HCT116 (cell line): ENCODE data around the gene ELF3. TPM values are rescaled to one million over a fixed set of nuclear protein-coding genes. Genes with fewer than 3 reads are reported as not detected.

ENCODE experiments used
- ATAC-seq: fragments of 200-7000 bp; cut with Tn5 transposase; 2 replicates; pipeline ENCODE4 v1.9.1; 2020; ENCODE audit warnings: mild to moderate bottlenecking, moderate library complexity
- BruUV-seq: library from RNA; stranded (reverse); fragments of 400-500 nt; replicated peaks from 2 replicates; lab custom pipeline; 2021; lab: Mats Ljungman, UMichigan
- CTCF ChIA-PET: fragments of 300-600 bp; sonication (Branson Sonifier 250); formaldehyde crosslinking; loops from one replicate; lab custom pipeline; 2021; ENCODE audit warnings: antibody characterized with exemption; lab: Charles Lee
- POLR2A ChIA-PET: fragments of 300-600, 350-600 bp; sonication (Branson Sonifier 250); formaldehyde crosslinking; loops from one replicate; lab custom pipeline; 2021; ENCODE audit warnings: antibody characterized with exemption; lab: Charles Lee
- RAD21 ChIA-PET, 2 experiments: fragments of 300-600 bp; sonication (Branson Sonifier 250); formaldehyde crosslinking; loops; one replicate each; lab custom pipeline; 2023; ENCODE audit warnings: low total read pairs in 2 of 2; ENCODE audit not compliant: uncharacterized antibody in 2 of 2, unreplicated experiment in 2 of 2, low non-redundant PET in 1 of 2; lab: Charles Lee
- DNase-seq: peaks from one replicate; pipeline ENCODE4 v3.0.0-alpha.2; 2010; ENCODE audit warnings: low read depth, low spot score
- H2AFZ ChIP-seq: fragments of 200-600 bp; shearing (Covaris generic), sonication (generic); 2 replicates; pipeline ENCODE4 v1.6.1; 2017; ENCODE audit warnings: low read depth, mixed run types, mixed read lengths, antibody characterized with exemption, low read length; ENCODE audit not compliant: poor library complexity, severe bottlenecking
- H3K27ac ChIP-seq: 2 replicates; pipeline ENCODE4 v1.5.1; 2012; ENCODE audit warnings: low read depth, low read length
- H3K27me3 ChIP-seq: fragments of 200-600 bp; sonication (generic); 2 replicates; pipeline ENCODE4 v1.6.1; 2016; ENCODE audit warnings: mixed run types, low read length, mixed read lengths; ENCODE audit not compliant: insufficient read depth
- H3K36me3 ChIP-seq, 2 experiments: fragments of 200-500 bp in 1 of 2; fragments of 200-600 bp in 1 of 2; sonication (Bioruptor generic) in 1 of 2; sonication (generic) in 1 of 2; 2 replicates each; pipeline versions ENCODE4 v1.5.1 to v1.6.1; 2014 to 2016; ENCODE audit warnings: low read length in 2 of 2, inconsistent platforms in 1 of 2, mixed read lengths in 1 of 2, mixed run types in 1 of 2; ENCODE audit not compliant: insufficient read depth in 2 of 2, control insufficient read depth in 1 of 2
- H3K4me1 ChIP-seq, 2 experiments: fragments of 200-600 bp in 1 of 2; sonication (generic) in 1 of 2; 2 replicates each; pipeline versions ENCODE4 v1.5.1 to v1.6.1; 2012 to 2017; ENCODE audit warnings: low read length in 2 of 2, inconsistent platforms in 1 of 2, mild to moderate bottlenecking in 1 of 2, mixed read lengths in 1 of 2, mixed run types in 1 of 2, moderate library complexity in 1 of 2; ENCODE audit not compliant: insufficient read depth in 2 of 2, control insufficient read depth in 1 of 2
- H3K4me2 ChIP-seq: fragments of 200-600 bp; sonication (generic); 2 replicates; pipeline ENCODE4 v1.6.1; 2017; ENCODE audit warnings: mixed run types, low read length, mixed read lengths
- H3K4me3 ChIP-seq, 2 experiments: fragments of 200-600 bp in 1 of 2; sonication (generic) in 1 of 2; replicated peaks in 1 of 2; 2 replicates each; pipeline ENCODE4 v1.5.1; 2011 to 2016; ENCODE audit warnings: low read length in 2 of 2, control low read depth in 1 of 2, low read depth in 1 of 2, mild to moderate bottlenecking in 1 of 2, mixed read lengths in 1 of 2, mixed run types in 1 of 2
- H3K79me2 ChIP-seq: fragments of 200-600 bp; sonication (generic); 2 replicates; pipeline ENCODE4 v1.6.1; 2017; ENCODE audit warnings: mild to moderate bottlenecking, mixed run types, low read length, moderate library complexity, mixed read lengths; ENCODE audit not compliant: insufficient read depth
- H3K9ac ChIP-seq: fragments of 200-600 bp; sonication (generic); 2 replicates; pipeline ENCODE4 v1.6.1; 2016; ENCODE audit warnings: low read length, mixed read lengths
- H3K9me2 ChIP-seq: fragments of 200-600 bp; sonication (generic), shearing (Covaris generic); 2 replicates; pipeline ENCODE4 v1.6.1; 2017; ENCODE audit warnings: mixed run types, mild to moderate bottlenecking, moderate library complexity; ENCODE audit not compliant: insufficient read depth
- H3K9me3 ChIP-seq, 2 experiments: fragments of 200-500 bp in 1 of 2; fragments of 200-600 bp in 1 of 2; sonication (Bioruptor generic) in 1 of 2; sonication (generic) in 1 of 2; 2 replicates each; pipeline ENCODE4 v1.6.1; 2014 to 2017; ENCODE audit warnings: low read length in 2 of 2, mixed read lengths in 2 of 2, inconsistent platforms in 1 of 2, low read depth in 1 of 2, mild to moderate bottlenecking in 1 of 2, mixed run types in 1 of 2, moderate library complexity in 1 of 2; ENCODE audit not compliant: control insufficient read depth in 1 of 2, insufficient read depth in 1 of 2
- H4K20me1 ChIP-seq: fragments of 200-600 bp; sonication (generic), shearing (Covaris generic); 2 replicates; pipeline ENCODE4 v1.6.1; 2017; ENCODE audit warnings: mixed run types, mild to moderate bottlenecking, moderate library complexity; ENCODE audit not compliant: insufficient read depth
- ATF3 ChIP-seq: IDR thresholded peaks from 2 replicates; pipeline ENCODE4 v1.6.1; 2012
- CBX3 ChIP-seq: IDR thresholded peaks from 2 replicates; pipeline ENCODE4 v1.6.1; 2012; ENCODE audit warnings: low read depth
- CEBPB ChIP-seq: IDR thresholded peaks from 2 replicates; pipeline ENCODE4 v1.6.1; 2012; ENCODE audit warnings: low read depth
- FOSL1 ChIP-seq: IDR thresholded peaks from 2 replicates; pipeline ENCODE4 v1.6.1; 2012; ENCODE audit warnings: low read depth
- JUND ChIP-seq: IDR thresholded peaks from 2 replicates; pipeline ENCODE4 v1.6.1; 2012
- POLR2AphosphoS5 ChIP-seq: IDR thresholded peaks from 2 replicates; pipeline ENCODE4 v1.6.1; 2011; ENCODE audit warnings: mild to moderate bottlenecking, low read depth, low read length, moderate library complexity
- RAD21 ChIP-seq: IDR thresholded peaks from 2 replicates; pipeline ENCODE4 v1.6.1; 2012; ENCODE audit warnings: low read depth, mild to moderate bottlenecking
- SIN3A ChIP-seq: IDR thresholded peaks from 2 replicates; pipeline ENCODE4 v1.6.1; 2012; ENCODE audit warnings: low read depth
- SP1 ChIP-seq: IDR thresholded peaks from 2 replicates; pipeline ENCODE4 v1.6.1; 2012; ENCODE audit warnings: low read depth
- YY1 ChIP-seq: IDR thresholded peaks from 2 replicates; pipeline ENCODE4 v1.6.1; 2011; ENCODE audit warnings: low read length, low read depth, moderate library complexity, mild to moderate bottlenecking; ENCODE audit not compliant: insufficient replicate concordance; ENCODE audit errors: extremely low read depth
- ZFX ChIP-seq: fragments of 450-650 bp; IDR thresholded peaks from 2 replicates; pipeline ENCODE4 v1.6.1; 2017
- ZNF274 ChIP-seq: fragments of 200-500 bp; sonication (Bioruptor generic); IDR thresholded peaks from 2 replicates; pipeline ENCODE4 v1.6.1; 2014; ENCODE audit warnings: mild to moderate bottlenecking, low read depth, low read length, inconsistent platforms
- intact Hi-C: fragments of 100-400 bp; cut with micrococcal nuclease; formaldehyde crosslinking; loops from 2 replicates; pipeline ENCODE4 v1.10.0; 2022
- total RNA-seq: library from RNA; stranded (reverse); gene quantifications from one replicate; pipeline ENCODE4 v1.2.1, GENCODE V29; 2021; ENCODE audit not compliant: unreplicated experiment

ELF3 gene
- total RNA-seq, 1 experiment from 2014 or later: 200 TPM

DNA sequence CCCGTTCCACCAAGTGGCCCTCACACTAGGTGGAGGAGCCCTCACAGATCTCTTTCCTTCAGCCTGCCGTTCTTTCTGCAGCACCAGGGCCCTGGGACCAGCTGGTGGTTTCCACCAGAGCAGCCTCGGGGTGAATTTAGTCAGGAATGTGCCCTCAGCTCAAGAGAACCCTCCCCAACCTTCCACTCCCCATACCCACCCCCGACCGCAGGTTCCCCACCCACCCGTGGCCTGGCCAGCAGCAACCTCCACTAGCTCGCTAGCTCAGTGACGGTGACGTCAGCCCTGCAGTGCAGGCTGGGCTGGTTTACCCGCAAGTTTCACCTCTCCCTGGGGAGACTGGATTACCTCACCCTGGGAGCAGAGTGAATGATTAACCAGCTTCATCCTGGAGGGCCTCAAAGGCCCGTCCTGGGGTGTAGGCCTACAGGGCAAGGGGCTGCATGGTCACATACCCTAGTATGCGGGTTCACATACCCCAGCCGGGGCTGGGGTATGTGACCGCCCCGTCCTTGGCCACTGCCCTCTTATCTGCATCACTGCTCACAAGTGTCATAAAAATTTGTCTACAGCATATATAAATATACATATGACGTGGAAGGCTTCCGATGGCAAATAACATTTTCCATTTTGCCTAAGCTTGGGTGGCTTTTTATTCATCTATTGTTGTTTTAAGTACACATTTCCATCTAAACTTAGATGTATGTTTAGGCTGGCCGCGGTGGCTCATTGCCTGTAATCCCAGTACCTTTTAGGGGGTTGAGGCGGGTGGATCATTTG is 24.5 kb downstream of the ELF3 start:
- no peaks in the 10 kb centered on the region for H3K9me2 ChIP-seq
- TF ChIP-seq ATF3 (no peak; the same call in 1 of the 2 replicates), ZFX (no peak), CBX3 (peak; percentile 79; the same call in 1 of the 2 replicates), SIN3A (0 out of 2 replicates have a peak, but pooled peaks have one; percentile 16), FOSL1 (0 out of 2 replicates have a peak, but pooled peaks have one; percentile 17), JUND (peak; percentile 85), ZNF274 (no peak), CEBPB (peak; percentile 89), SP1 (peak; percentile 96), POLR2AphosphoS5 (peak; percentile 71), RAD21 (peak; percentile 24; the same call in 1 of the 2 replicates), YY1 (peak; percentile 49)
- no peaks in the 10 kb centered on the region for H3K36me3 ChIP-seq
- no peaks in the 10 kb centered on the region for H4K20me1 ChIP-seq
- POLR2A ChIA-PET: interaction anchor here (0.7 to 2.5 kb wide), 12 partner anchors 10 to 80 kb away, joined by 3 to 43 read pairs (median 6); partner anchors contain the start of genes ELF3 and TIMM17A
- intact Hi-C loops: no loop called here
- H3K27ac ChIP-seq: peak overlapping the region; percentile 93
- H3K4me2 ChIP-seq: peak overlapping the region; percentile 90
- DNase-seq (peak; percentile 91), ATAC-seq (peak; percentile 93)
- CTCF ChIA-PET: interaction anchor here (0.8 to 1.3 kb wide), 6 partner anchors 10 to 36 kb away, joined by 3 to 7 read pairs (median 4); partner anchors contain the start of gene ELF3
- peak overlapping the region; percentile 65 for H3K9ac ChIP-seq
- RAD21 ChIA-PET: interaction anchor here (0.5 to 1.3 kb wide), 6 partner anchors 17 to 78 kb away, joined by 3 to 8 read pairs (median 4); partner anchors contain the start of gene ELF3 (in 2 of the 2)
- no peaks in the 10 kb centered on the region for H3K27me3 ChIP-seq
- H2AFZ ChIP-seq: peak overlapping the region; percentile 91
- BruUV-seq: TSS peak; percentile 56
- H3K4me3 ChIP-seq: peak overlapping the region; percentile 20 to 44; a peak in 3 of 4 replicates
- peaks cover 44 to 63% of the 10 kb centered on the region in 2 experiments for H3K4me1 ChIP-seq
- no peaks in the 10 kb centered on the region for H3K79me2 ChIP-seq
- H3K9me3 ChIP-seq: no peaks in the 10 kb centered on the region
